Mesodermal cell (in vitro differentiated cells): ENCODE measurements around the gene CLBA1.

Experiments
- H3K27ac ChIP-seq: 2 replicates; pipeline ENCODE4 v1.7.0; 2013; ENCODE audit warnings: mild to moderate bottlenecking, low read depth, low read length, moderate library complexity; ENCODE audit not compliant: severe bottlenecking
- H3K36me3 ChIP-seq: 2 replicates; pipeline ENCODE4 v1.7.1; 2013; ENCODE audit warnings: mild to moderate bottlenecking, low read length, moderate library complexity; ENCODE audit not compliant: control insufficient read depth, insufficient read depth
- H3K4me1 ChIP-seq: one replicate; pipeline ENCODE4 v1.7.1; 2013; ENCODE audit warnings: mild to moderate bottlenecking, low read length; ENCODE audit not compliant: insufficient read depth, control insufficient read depth, poor library complexity, severe bottlenecking
- H3K4me3 ChIP-seq: 2 replicates; pipeline ENCODE4 v1.7.0; 2013; ENCODE audit warnings: low read length, control low read depth, mild to moderate bottlenecking; ENCODE audit not compliant: insufficient read depth, poor library complexity, severe bottlenecking; ENCODE audit errors: extremely low read depth
- H3K9me3 ChIP-seq: 2 replicates; pipeline ENCODE4 v1.7.1; 2013; ENCODE audit warnings: mild to moderate bottlenecking, low read length, moderate library complexity; ENCODE audit not compliant: control insufficient read depth
- WGBS, 2 experiments: methylation state at CpG; one replicate each; pipeline ENCODE4 v1.1.5; 2013; ENCODE audit warnings: missing lambda C conversion rate in 2 of 2; ENCODE audit not compliant: insufficient coverage in 2 of 2; 5-methylcytosine and 5-hydroxymethylcytosine counted together

CLBA1 gene

DNA sequence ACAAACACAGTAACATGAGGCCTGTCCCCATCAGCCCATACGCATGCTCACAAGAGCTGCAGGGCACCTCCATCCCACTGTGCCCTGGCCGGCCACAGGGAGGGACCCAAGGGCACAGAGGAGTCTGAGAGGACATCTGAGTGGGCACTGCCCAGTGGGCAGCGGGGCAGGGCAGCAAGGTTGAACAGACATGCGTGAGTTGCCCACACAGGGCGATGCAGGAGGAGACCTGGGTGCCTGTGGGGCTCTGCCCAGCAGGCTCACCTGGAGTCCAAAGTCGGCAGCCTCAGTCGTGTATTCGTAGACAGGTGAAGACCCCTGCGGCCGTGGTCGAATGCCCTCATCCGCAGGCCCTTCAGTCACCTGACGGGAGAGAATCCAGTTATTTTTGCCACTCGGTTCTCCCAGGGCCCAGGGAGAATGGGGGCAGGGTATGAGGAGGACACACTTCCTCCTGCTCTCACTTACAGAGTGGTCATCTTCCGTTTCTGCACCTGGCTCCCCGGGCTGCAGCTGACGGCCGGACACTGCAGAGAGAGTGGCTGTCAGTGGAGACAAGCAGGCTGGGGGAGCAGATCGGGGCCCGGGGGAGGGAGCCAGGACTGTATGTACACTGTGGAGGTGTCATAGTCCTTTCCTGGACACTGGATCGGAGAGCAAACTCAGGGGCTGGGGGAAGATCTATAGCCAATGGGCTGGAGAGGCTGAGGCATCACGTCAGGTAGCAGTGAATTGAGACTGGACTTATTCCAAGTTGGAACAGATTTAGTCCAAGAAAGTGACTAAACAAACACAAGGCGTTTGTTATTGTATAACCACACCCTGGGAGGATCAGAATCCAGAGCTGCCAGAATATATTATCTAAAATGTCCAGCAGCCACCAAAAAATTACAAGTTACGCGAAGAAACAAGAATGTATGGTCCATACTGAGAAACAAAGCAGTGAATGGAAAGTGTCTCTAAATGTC lies 28.2 kb upstream of the CLBA1 start:
- Histone ChIP-seq H3K4me1 (no peaks in the 10 kb centered on the region), H3K36me3 (peaks cover 9% of the 10 kb centered on the region), H3K9me3 (no peaks in the 10 kb centered on the region), H3K4me3 (no peak overlapping the region), H3K27ac (no peak overlapping the region)
- WGBS, 2 experiments, result 86 to 92% methylated on average over 16 to 23 of the region's 25 CpGs

DNA sequence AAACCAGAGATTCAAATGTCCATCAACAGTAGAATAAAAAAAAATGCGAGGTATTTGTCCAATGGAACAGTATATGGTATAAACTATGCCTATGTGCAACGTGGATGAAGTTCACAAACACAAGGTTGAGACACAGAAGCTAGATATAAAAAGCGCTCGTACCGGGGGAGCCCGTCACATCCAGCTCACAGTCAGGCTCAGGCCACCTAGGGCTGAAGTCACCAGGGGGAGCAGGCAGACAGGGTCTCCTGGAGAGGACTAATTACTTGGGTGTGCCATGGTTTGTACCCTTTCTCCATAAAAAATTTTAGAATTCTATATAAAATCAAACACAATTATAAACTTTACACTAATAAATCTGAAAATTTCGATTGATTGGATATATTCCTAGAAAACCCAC lies 21.0 kb upstream of the CLBA1 start:
- H3K4me3 ChIP-seq, result no peak overlapping the region
- WGBS, 2 experiments, result 85 to 91% methylated on average over 3 to 6 of the region's 7 CpGs
- no peaks in the 10 kb centered on the region for H3K36me3 ChIP-seq
- peaks cover 24% of the 10 kb centered on the region for H3K4me1 ChIP-seq
- no peaks in the 10 kb centered on the region for H3K9me3 ChIP-seq
- H3K27ac ChIP-seq, result no peak overlapping the region

GRCh38 chr14:104965561-104966231 lies 19.9 kb upstream of the CLBA1 start:
- Histone ChIP-seq H3K36me3 (no peaks in the 10 kb centered on the region), H3K9me3 (no peaks in the 10 kb centered on the region), H3K4me1 (peaks cover 35% of the 10 kb centered on the region), H3K4me3 (no peak overlapping the region), H3K27ac (no peak overlapping the region)
- 88 to 95% methylated on average over 8 to 13 of the region's 13 CpGs for WGBS, 2 experiments

- WGBS, 2 experiments, result 86 to 93% methylated on average over 6 to 8 of the region's 9 CpGs
- Histone ChIP-seq H3K4me1 (peaks cover 41% of the 10 kb centered on the region), H3K36me3 (no peaks in the 10 kb centered on the region), H3K9me3 (no peaks in the 10 kb centered on the region), H3K27ac (no peak overlapping the region), H3K4me3 (no peak overlapping the region)
Measured at GRCh38 chr14:104966261-104966865, 19.2 kb upstream of the CLBA1 start.

- Histone ChIP-seq H3K9me3 (no peaks in the 10 kb centered on the region), H3K36me3 (no peaks in the 10 kb centered on the region), H3K27ac (no peak overlapping the region), H3K4me3 (no peak overlapping the region), H3K4me1 (peaks cover 47% of the 10 kb centered on the region)
- WGBS, 2 experiments, result 76 to 80% methylated on average over 5 to 7 of the region's 8 CpGs
Measured at GRCh38 chr14:104966981-104967385, 18.6 kb upstream of the CLBA1 start.

DNA sequence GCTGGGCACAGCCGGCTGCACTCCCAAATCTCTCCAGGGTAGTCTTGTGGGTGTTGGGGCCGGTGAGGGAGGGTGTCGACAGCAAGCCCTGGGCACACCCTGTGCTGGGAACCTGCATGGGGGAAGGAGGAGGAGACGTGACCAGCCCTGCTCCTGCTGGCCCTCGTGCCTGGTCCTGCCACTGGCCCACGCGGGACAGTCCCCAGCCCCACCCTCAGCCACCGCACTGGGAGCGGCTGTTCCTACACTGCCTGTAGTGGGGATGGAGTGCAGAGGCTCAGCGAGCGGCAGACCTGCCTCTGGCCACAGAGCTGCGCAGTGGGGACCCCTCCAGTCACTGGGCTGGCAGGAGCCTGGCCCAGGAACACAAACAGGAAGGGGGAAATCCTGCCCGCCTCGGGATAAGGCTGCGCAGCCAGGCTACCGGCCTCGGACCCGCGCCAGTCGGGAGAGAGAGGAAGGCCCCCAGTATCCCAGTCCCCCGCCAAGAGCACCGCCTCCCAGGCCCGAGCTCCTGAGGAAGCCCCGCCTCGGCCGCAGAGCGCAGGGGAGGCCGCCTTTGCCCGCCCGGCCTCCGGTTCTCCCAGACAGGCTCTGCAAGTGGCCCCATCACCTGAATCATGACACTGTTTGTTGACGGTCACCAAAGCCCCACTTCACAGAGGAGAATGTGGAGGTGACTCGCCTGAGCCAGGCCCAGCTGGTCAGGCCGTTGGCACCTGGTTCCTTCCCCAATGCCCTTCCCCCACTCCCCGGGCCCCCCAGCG lies 18.0 kb upstream of the CLBA1 start:
- Histone ChIP-seq H3K9me3 (no peaks in the 10 kb centered on the region), H3K4me1 (peaks cover 53% of the 10 kb centered on the region), H3K4me3 (peak overlapping the region; percentile 21), H3K36me3 (no peaks in the 10 kb centered on the region), H3K27ac (no peak overlapping the region)
- 7 to 8% methylated on average over 22 to 30 of the region's 36 CpGs for WGBS, 2 experiments

DNA sequence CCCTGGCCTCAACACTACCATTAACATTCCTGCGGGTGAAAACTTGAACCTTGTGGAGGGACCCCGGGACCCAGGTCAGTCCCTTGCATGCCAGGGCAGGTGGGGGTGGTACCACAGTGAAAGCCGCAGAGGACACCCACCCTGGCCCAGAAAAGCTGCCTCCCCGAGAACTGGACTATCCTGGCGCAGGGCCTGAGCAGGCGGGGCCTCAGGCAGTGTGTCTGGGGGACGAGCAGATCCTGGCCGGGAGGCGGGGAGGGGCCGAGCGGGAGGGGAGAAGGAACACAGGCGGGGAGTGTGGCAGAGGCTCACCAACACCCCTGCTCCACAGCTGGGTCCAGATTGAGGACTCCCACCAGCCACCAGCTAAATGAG lies 17.4 kb upstream of the CLBA1 start:
- Histone ChIP-seq H3K27ac (no peak overlapping the region), H3K36me3 (no peaks in the 10 kb centered on the region), H3K9me3 (no peaks in the 10 kb centered on the region), H3K4me3 (peak overlapping the region; percentile 21), H3K4me1 (peaks cover 58% of the 10 kb centered on the region)
- WGBS, 2 experiments, result 28% methylated on average over 5 to 7 of the region's 12 CpGs

- H3K4me1 ChIP-seq, result peaks cover 60% of the 10 kb centered on the region
- no peaks in the 10 kb centered on the region for H3K9me3 ChIP-seq
- H3K36me3 ChIP-seq, result no peaks in the 10 kb centered on the region
- peak overlapping the region; percentile 30 for H3K27ac ChIP-seq
- WGBS, 2 experiments, result 70 to 79% methylated on average over 18 to 21 of the region's 21 CpGs
- no peak overlapping the region for H3K4me3 ChIP-seq
Measured at GRCh38 chr14:104968541-104969401, 16.8 kb upstream of the CLBA1 start.

GRCh38 chr14:104969741-104970230 lies 15.8 kb upstream of the CLBA1 start:
- Histone ChIP-seq H3K36me3 (no peaks in the 10 kb centered on the region), H3K4me3 (peak overlapping the region; percentile 18), H3K9me3 (no peaks in the 10 kb centered on the region), H3K27ac (no peak overlapping the region), H3K4me1 (peaks cover 68% of the 10 kb centered on the region)
- 95 to 96% methylated on average over 8 of the region's 10 CpGs for WGBS, 2 experiments
